HL-60 (cell line): ENCODE data around the gene EBLN2.
A peak's percentile ranks its signal among the peaks of the same experiment; 100 is the strongest.

Experiments
- GABPA ChIP-seq: IDR thresholded peaks from 2 replicates; pipeline ENCODE4 v1.6.1; 2012; ENCODE audit warnings: low read depth
- TF ChIP-seq, protein P1 (sequence below): IDR thresholded peaks from one replicate; pipeline ENCODE4 v1.5.1; 2011; ENCODE audit warnings: low read length, control low read depth, inconsistent platforms; ENCODE audit not compliant: insufficient read depth

- TF ChIP-seq, protein P1, sequence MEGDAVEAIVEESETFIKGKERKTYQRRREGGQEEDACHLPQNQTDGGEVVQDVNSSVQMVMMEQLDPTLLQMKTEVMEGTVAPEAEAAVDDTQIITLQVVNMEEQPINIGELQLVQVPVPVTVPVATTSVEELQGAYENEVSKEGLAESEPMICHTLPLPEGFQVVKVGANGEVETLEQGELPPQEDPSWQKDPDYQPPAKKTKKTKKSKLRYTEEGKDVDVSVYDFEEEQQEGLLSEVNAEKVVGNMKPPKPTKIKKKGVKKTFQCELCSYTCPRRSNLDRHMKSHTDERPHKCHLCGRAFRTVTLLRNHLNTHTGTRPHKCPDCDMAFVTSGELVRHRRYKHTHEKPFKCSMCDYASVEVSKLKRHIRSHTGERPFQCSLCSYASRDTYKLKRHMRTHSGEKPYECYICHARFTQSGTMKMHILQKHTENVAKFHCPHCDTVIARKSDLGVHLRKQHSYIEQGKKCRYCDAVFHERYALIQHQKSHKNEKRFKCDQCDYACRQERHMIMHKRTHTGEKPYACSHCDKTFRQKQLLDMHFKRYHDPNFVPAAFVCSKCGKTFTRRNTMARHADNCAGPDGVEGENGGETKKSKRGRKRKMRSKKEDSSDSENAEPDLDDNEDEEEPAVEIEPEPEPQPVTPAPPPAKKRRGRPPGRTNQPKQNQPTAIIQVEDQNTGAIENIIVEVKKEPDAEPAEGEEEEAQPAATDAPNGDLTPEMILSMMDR = peak; percentile 44
- no peak for TF ChIP-seq GABPA
These were observed 32.7 kb downstream of the EBLN2 start for GRCh38 chr3:73094129-73094528.
